ENCODE results near the gene RNF32.
"Not testable (repeated sequence)": the region's sequence is repeated elsewhere in the genome, so short reads cannot be mapped to it uniquely, and the experiment has no call there.

The RNF32 gene

GRCh38 chr7:156677374-156678054 is 36.9 kb downstream of the RNF32 start:
- Histone ChIP-seq H3K4me1 (ENCODE audit: control insufficient read depth, insufficient read depth, low read length, unreplicated experiment) (no peaks in the 10 kb centered on the region), H3K27me3 (ENCODE audit: insufficient read depth, low read length) (no peaks in the 10 kb centered on the region), H3K4me3 (ENCODE audit: low read depth, low read length) (no peak overlapping the region), H2AFZ (ENCODE audit: low read length, unreplicated experiment) (no peak overlapping the region), H3K79me2 (ENCODE audit: control insufficient read depth, insufficient read depth, low read length, unreplicated experiment) (no peaks in the 10 kb centered on the region), H3K27ac (ENCODE audit: low read depth, low read length) (no peak overlapping the region), H3K36me3 (ENCODE audit: insufficient read depth, low read length) (no peaks in the 10 kb centered on the region)

DNA sequence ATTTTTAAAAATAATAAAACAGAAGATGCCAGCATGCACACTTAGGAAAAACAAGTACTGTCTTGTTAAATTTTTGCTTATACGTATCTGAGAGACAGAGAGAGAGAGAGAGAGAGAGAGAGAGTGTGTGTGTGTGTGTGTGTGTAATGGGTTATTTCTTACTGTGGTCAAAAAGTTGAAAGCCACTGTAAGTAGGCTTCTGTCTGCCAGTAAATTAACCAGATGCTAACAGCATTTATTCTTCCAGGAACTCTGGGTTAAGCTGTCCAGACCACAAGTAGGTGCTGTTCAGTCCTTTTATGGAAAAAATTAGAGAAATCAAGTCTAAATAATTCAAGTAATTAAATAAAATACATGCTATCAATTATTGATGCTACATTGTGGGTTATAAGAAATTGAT is 39.7 kb downstream of the RNF32 start:
- no peak overlapping the region for H3K27ac ChIP-seq (ENCODE audit: low read depth, low read length)

GRCh38 chr7:156682928-156683327 is 42.4 kb downstream of the RNF32 start:
- Histone ChIP-seq H3K79me2 (ENCODE audit: control insufficient read depth, insufficient read depth, low read length, unreplicated experiment) (no peaks in the 10 kb centered on the region), H3K27me3 (ENCODE audit: insufficient read depth, low read length) (no peaks in the 10 kb centered on the region), H3K36me3 (ENCODE audit: insufficient read depth, low read length) (no peaks in the 10 kb centered on the region), H3K27ac (ENCODE audit: low read depth, low read length) (no peak overlapping the region), H3K4me1 (ENCODE audit: control insufficient read depth, insufficient read depth, low read length, unreplicated experiment) (no peaks in the 10 kb centered on the region), H3K4me3 (ENCODE audit: low read depth, low read length) (no peak overlapping the region), H2AFZ (ENCODE audit: low read length, unreplicated experiment) (no peak overlapping the region)

More for the DNA sequence above, 39.7 kb downstream of the RNF32 start:
- Histone ChIP-seq H3K79me2 (ENCODE audit: control insufficient read depth, insufficient read depth, low read length, unreplicated experiment) (no peaks in the 10 kb centered on the region), H2AFZ (ENCODE audit: low read length, unreplicated experiment) (no peak overlapping the region), H3K4me3 (ENCODE audit: low read depth, low read length) (no peak overlapping the region), H3K27me3 (ENCODE audit: insufficient read depth, low read length) (no peaks in the 10 kb centered on the region), H3K36me3 (ENCODE audit: insufficient read depth, low read length) (no peaks in the 10 kb centered on the region), H3K4me1 (ENCODE audit: control insufficient read depth, insufficient read depth, low read length, unreplicated experiment) (no peaks in the 10 kb centered on the region)

DNA sequence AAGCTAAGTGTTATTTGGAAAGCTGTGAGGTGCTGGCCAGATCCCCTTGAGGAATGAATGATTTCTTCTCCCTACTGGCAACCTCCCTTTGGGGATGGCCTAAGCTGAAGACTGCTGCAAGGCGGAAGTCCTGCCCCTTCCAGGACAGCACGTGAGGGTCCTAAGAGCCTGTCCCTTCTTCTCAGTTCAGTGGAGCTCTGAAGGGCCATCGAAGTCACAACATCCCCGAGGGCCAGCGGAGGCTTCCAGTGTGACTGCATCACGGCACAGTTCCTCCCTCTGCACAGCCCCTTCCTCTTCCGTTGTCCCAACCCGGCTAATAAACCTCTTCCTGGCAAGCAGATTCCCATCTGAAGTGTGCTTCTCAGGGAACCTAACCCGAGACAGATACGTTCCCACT is 43.7 kb downstream of the RNF32 start:
- no peaks in the 10 kb centered on the region for H3K27me3 ChIP-seq (ENCODE audit: insufficient read depth, low read length)
- no peak overlapping the region for H2AFZ ChIP-seq (ENCODE audit: low read length, unreplicated experiment)
- H3K4me1 ChIP-seq (ENCODE audit: control insufficient read depth, insufficient read depth, low read length, unreplicated experiment), result no peaks in the 10 kb centered on the region
- no peaks in the 10 kb centered on the region for H3K36me3 ChIP-seq (ENCODE audit: insufficient read depth, low read length)
- no peak overlapping the region for H3K27ac ChIP-seq (ENCODE audit: low read depth, low read length)
- H3K79me2 ChIP-seq (ENCODE audit: control insufficient read depth, insufficient read depth, low read length, unreplicated experiment), result no peaks in the 10 kb centered on the region
- no peak overlapping the region for H3K4me3 ChIP-seq (ENCODE audit: low read depth, low read length)

- H3K27me3 ChIP-seq (ENCODE audit: insufficient read depth, low read length), result no peaks in the 10 kb centered on the region
- H3K36me3 ChIP-seq (ENCODE audit: insufficient read depth, low read length), result no peaks in the 10 kb centered on the region
- H2AFZ ChIP-seq (ENCODE audit: low read length, unreplicated experiment), result no peak overlapping the region
- no peak overlapping the region for H3K4me3 ChIP-seq (ENCODE audit: low read depth, low read length)
- no peaks in the 10 kb centered on the region for H3K4me1 ChIP-seq (ENCODE audit: control insufficient read depth, insufficient read depth, low read length, unreplicated experiment)
- no peaks in the 10 kb centered on the region for H3K79me2 ChIP-seq (ENCODE audit: control insufficient read depth, insufficient read depth, low read length, unreplicated experiment)
- no peak overlapping the region for H3K27ac ChIP-seq (ENCODE audit: low read depth, low read length)
Observed at GRCh38 chr7:156684661-156685060, 44.1 kb downstream of the RNF32 start.

- H2AFZ ChIP-seq (ENCODE audit: low read length, unreplicated experiment), result no peak overlapping the region
- no peak overlapping the region for H3K27ac ChIP-seq (ENCODE audit: low read depth, low read length)
- H3K4me1 ChIP-seq (ENCODE audit: control insufficient read depth, insufficient read depth, low read length, unreplicated experiment), result no peaks in the 10 kb centered on the region
- H3K36me3 ChIP-seq (ENCODE audit: insufficient read depth, low read length), result no peaks in the 10 kb centered on the region
- no peak overlapping the region for H3K4me3 ChIP-seq (ENCODE audit: low read depth, low read length)
- no peaks in the 10 kb centered on the region for H3K27me3 ChIP-seq (ENCODE audit: insufficient read depth, low read length)
- no peaks in the 10 kb centered on the region for H3K79me2 ChIP-seq (ENCODE audit: control insufficient read depth, insufficient read depth, low read length, unreplicated experiment)
Observed at GRCh38 chr7:156691764-156692163, 51.2 kb downstream of the RNF32 start.

DNA sequence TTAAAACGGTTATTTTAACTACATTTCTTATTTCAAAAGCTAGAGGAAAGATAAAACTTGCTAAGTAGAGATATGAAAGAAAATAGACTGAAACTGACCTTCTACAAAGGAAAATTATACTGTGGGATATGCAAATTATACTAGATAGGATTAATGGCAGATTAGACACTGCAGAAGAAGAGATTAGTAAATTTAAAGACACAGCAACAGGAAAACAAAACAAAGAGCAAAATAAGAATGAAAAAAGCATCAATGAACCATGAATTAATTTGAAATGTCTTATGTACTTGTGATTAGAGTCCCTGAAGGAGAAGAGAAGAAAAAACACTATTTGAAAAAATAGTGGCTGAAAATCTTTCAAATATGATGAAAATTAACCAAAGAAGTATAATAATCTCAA is 52.3 kb downstream of the RNF32 start:
- Histone ChIP-seq H3K4me1 (ENCODE audit: control insufficient read depth, insufficient read depth, low read length, unreplicated experiment) (no peaks in the 10 kb centered on the region), H3K27me3 (ENCODE audit: insufficient read depth, low read length) (no peaks in the 10 kb centered on the region), H3K36me3 (ENCODE audit: insufficient read depth, low read length) (no peaks in the 10 kb centered on the region), H3K4me3 (ENCODE audit: low read depth, low read length) (no peak overlapping the region), H2AFZ (ENCODE audit: low read length, unreplicated experiment) (no peak overlapping the region), H3K27ac (ENCODE audit: low read depth, low read length) (no peak overlapping the region), H3K79me2 (ENCODE audit: control insufficient read depth, insufficient read depth, low read length, unreplicated experiment) (no peaks in the 10 kb centered on the region)

GRCh38 chr7:156693627-156694026 is 53.1 kb downstream of the RNF32 start:
- H3K27ac ChIP-seq (ENCODE audit: low read depth, low read length), result no peak overlapping the region
- no peaks in the 10 kb centered on the region for H3K27me3 ChIP-seq (ENCODE audit: insufficient read depth, low read length)
- no peaks in the 10 kb centered on the region for H3K4me1 ChIP-seq (ENCODE audit: control insufficient read depth, insufficient read depth, low read length, unreplicated experiment)
- H3K4me3 ChIP-seq (ENCODE audit: low read depth, low read length), result no peak overlapping the region
- H3K36me3 ChIP-seq (ENCODE audit: insufficient read depth, low read length), result no peaks in the 10 kb centered on the region
- H3K79me2 ChIP-seq (ENCODE audit: control insufficient read depth, insufficient read depth, low read length, unreplicated experiment), result no peaks in the 10 kb centered on the region
- no peak overlapping the region for H2AFZ ChIP-seq (ENCODE audit: low read length, unreplicated experiment)

- H3K4me3 ChIP-seq (ENCODE audit: low read depth, low read length); H3K79me2 ChIP-seq (ENCODE audit: control insufficient read depth, insufficient read depth, low read length, unreplicated experiment); H3K4me1 ChIP-seq (ENCODE audit: control insufficient read depth, insufficient read depth, low read length, unreplicated experiment); H3K27me3 ChIP-seq (ENCODE audit: insufficient read depth, low read length); H2AFZ ChIP-seq (ENCODE audit: low read length, unreplicated experiment); H3K36me3 ChIP-seq (ENCODE audit: insufficient read depth, low read length); H3K27ac ChIP-seq (ENCODE audit: low read depth, low read length): not testable (repeated sequence)
Observed at GRCh38 chr7:156697283-156697682, 56.7 kb downstream of the RNF32 start.

GRCh38 chr7:156698512-156698911 is 57.9 kb downstream of the RNF32 start:
- H2AFZ ChIP-seq (ENCODE audit: low read length, unreplicated experiment); H3K4me3 ChIP-seq (ENCODE audit: low read depth, low read length); H3K27me3 ChIP-seq (ENCODE audit: insufficient read depth, low read length): not testable (repeated sequence)

GRCh38 chr7:156701787-156702186 is 61.2 kb downstream of the RNF32 start:
- H3K4me1 ChIP-seq (ENCODE audit: control insufficient read depth, insufficient read depth, low read length, unreplicated experiment); H2AFZ ChIP-seq (ENCODE audit: low read length, unreplicated experiment); H3K36me3 ChIP-seq (ENCODE audit: insufficient read depth, low read length): not testable (repeated sequence)

More at GRCh38 chr7:156698512-156698911, 57.9 kb downstream of the RNF32 start:
- not testable (repeated sequence) for H3K27ac ChIP-seq (ENCODE audit: low read depth, low read length); H3K79me2 ChIP-seq (ENCODE audit: control insufficient read depth, insufficient read depth, low read length, unreplicated experiment); H3K4me1 ChIP-seq (ENCODE audit: control insufficient read depth, insufficient read depth, low read length, unreplicated experiment); H3K36me3 ChIP-seq (ENCODE audit: insufficient read depth, low read length)

More at GRCh38 chr7:156701787-156702186, 61.2 kb downstream of the RNF32 start:
- H3K27me3 ChIP-seq (ENCODE audit: insufficient read depth, low read length); H3K79me2 ChIP-seq (ENCODE audit: control insufficient read depth, insufficient read depth, low read length, unreplicated experiment); H3K4me3 ChIP-seq (ENCODE audit: low read depth, low read length); H3K27ac ChIP-seq (ENCODE audit: low read depth, low read length): not testable (repeated sequence)
